Ovary (tissue), 3 donors: ENCODE measurements around the gene MYOF.

Experiments
- CTCF ChIP-seq, 3 donors: fragments of 450-650 bp in 2 of 3; fragments of 200-600 bp in 1 of 3; IDR thresholded peaks; one replicate each; pipeline versions ENCODE4 v1.5.1 to v1.8.0; 2016 to 2022; ENCODE audit warnings: antibody characterized with exemption in 3 of 3, mild to moderate bottlenecking in 1 of 3
- POLR2A ChIP-seq: fragments of 450-650 bp; IDR thresholded peaks from one replicate; pipeline ENCODE4 v1.6.1; 2017; ENCODE audit warnings: antibody characterized with exemption, mild to moderate bottlenecking, moderate library complexity
- donor health status: DM: no; HTN: no; CAD: no.

DNA sequence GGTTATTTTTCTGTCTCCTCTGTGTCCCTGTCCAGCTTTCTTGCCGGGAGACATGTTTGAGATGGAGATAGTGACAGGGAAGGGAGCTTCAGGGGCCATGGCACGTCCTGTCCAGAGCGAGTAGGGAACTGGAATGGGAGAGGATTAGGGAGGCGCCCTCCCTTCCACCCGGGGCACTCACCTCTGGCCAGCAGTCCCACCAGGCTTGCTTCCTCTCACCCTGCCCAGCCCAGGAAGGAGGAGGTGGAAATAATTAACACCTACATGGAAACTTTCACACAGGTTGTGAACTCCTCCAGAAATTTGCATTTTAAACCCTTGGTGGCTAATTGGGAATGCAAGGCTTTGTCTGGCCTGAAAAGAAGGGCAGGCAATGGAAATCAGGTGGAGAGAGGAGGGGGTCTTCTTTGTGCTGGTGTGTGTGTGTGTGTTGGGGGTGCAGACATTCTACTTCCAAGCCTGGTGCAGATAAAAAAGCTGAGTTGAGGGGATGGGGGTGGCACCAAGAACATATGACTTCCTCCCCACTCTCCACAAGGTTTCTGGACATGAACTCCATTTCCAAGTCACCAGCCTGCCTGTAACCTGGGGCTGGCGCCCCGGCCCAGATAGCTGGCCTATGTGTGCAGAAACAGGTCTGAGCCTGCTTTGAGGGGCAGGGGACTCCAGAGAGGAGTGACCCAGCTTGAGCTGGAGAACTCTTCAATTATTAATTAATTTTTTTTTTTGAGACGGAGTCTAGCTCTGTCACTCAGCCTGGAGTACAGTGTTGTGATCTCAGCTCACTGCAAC is 209.1 kb downstream of the MYOF start:
- TF ChIP-seq CTCF (IDR thresholded peaks at IDR 0.05), result no peak
- TF ChIP-seq POLR2A, result no peak
